Motor neuron (in vitro differentiated cells): ENCODE measurements around the gene IFNLR1. TPM values are rescaled to one million over a fixed set of nuclear protein-coding genes. Genes with fewer than 3 reads are reported as not detected.
"Not testable (repeated sequence)": the region's sequence is repeated elsewhere in the genome, so short reads cannot be mapped to it uniquely, and the experiment has no call there.

Experiments used
- ATAC-seq, 8 experiments: fragments of 200-7000 bp; cut with Tn5 transposase; replicated peaks in 6 of 8; 2 replicates each; pipeline ENCODE4 v1.8.0; 2021; ENCODE audit warnings: mild to moderate bottlenecking in 8 of 8, moderate library complexity in 8 of 8
- H3K27ac ChIP-seq, 2 donors: fragments of 250-450 bp; sonication (Bioruptor Pico); 2 replicates each; pipeline ENCODE4 v1.9.0; 2021; ENCODE audit warnings: antibody characterized with exemption in 2 of 2, mild to moderate bottlenecking in 2 of 2, moderate library complexity in 1 of 2
- H3K4me1 ChIP-seq, 2 donors: fragments of 250-450 bp; sonication (Bioruptor Pico); replicated peaks in 1 of 2; 2 replicates each; pipeline ENCODE4 v1.6.1; 2021; ENCODE audit warnings: antibody characterized with exemption in 2 of 2, mild to moderate bottlenecking in 2 of 2, moderate library complexity in 1 of 2
- H3K4me3 ChIP-seq, 5 donors: fragments of 250-450 bp; sonication (Bioruptor Pico); 2 replicates each; pipeline ENCODE4 v1.9.0; 2021; ENCODE audit warnings: antibody characterized with exemption in 5 of 5, mild to moderate bottlenecking in 5 of 5, moderate library complexity in 4 of 5
- WGBS, 10 experiments: fragments of 450-650 bp; shearing (Covaris generic); methylation state at CpG; one replicate each; pipeline ENCODE4 v1.0.0; 2022; 5-methylcytosine and 5-hydroxymethylcytosine counted together
- in situ Hi-C, 9 experiments: fragments of 400-800 bp; cut with MboI; loops; one replicate each; pipeline ENCODE4 v1.15.0; 2021; ENCODE audit warnings: low sequenced_read_pairs in 9 of 9, low pct_unique_long_range_greater_than_20kb in 2 of 9; ENCODE audit not compliant: unreplicated experiment in 9 of 9
- total RNA-seq, 8 experiments: library from RNA; unstranded; fragments of 300-600 nt; gene quantifications; 2 replicates each; pipeline versions ENCODE4 v1.2.3 to v1.2.4, GENCODE V29; 2022

Gene IFNLR1
- total RNA-seq, 8 experiments from 2014 or later, result 0.11 to 2.1 (median 0.55) TPM

GRCh38 chr1:24216276-24217074, 29.4 kb upstream of the IFNLR1 start:
- Histone ChIP-seq H3K4me3 (no peak overlapping the region), H3K4me1 (peaks cover 0 to 17% of the 10 kb centered on the region in 2 donors), H3K27ac (peak overlapping the region in 1 of 2 donors; percentile 21)
- in situ Hi-C loops, result loop anchor here in 1 of 9 experiments (25.0 kb wide), 1 partner anchor 921 kb away; no protein-coding TSS in a partner anchor
- peak in 7 of 8 experiments; percentile 23 to 88 (median 83) for ATAC-seq
- WGBS, 10 experiments, result 44 to 100% (median 58%) methylated on average over 1 to 7 of the region's 14 CpGs; no CpG with 5 or more reads in 7 of the 10 experiments

- Histone ChIP-seq H3K4me3 (no peak overlapping the region), H3K4me1 (peaks cover 0 to 17% of the 10 kb centered on the region in 2 donors), H3K27ac (no peak overlapping the region)
- no peak for ATAC-seq
- in situ Hi-C loops, result loop anchor here in 1 of 9 experiments (25.0 kb wide), 1 partner anchor 922 kb away; no protein-coding TSS in a partner anchor
- 76 to 100% (median 93%) methylated on average over 1 to 4 of the region's 6 CpGs; no CpG with 5 or more reads in 1 of the 10 experiments for WGBS, 10 experiments
These were observed 28.2 kb upstream of the IFNLR1 start for GRCh38 chr1:24215226-24215814.

GRCh38 chr1:24212376-24212775, 25.3 kb upstream of the IFNLR1 start:
- no peak overlapping the region for H3K27ac ChIP-seq
- H3K4me3 ChIP-seq, result no peak overlapping the region
- no peak for ATAC-seq
- in situ Hi-C loops, result loop anchor here in 1 of 9 experiments (25.0 kb wide), 1 partner anchor 925 kb away; no protein-coding TSS in a partner anchor
- 40 to 100% (median 87%) methylated on average over 1 of the region's 2 CpGs; no CpG with 5 or more reads in 6 of the 10 experiments for WGBS, 10 experiments
- H3K4me1 ChIP-seq, result peaks cover 0 to 17% of the 10 kb centered on the region in 2 donors

- ATAC-seq, result no peak
- H3K4me1 ChIP-seq, result peaks cover 0 to 2% of the 10 kb centered on the region in 2 donors
- no peak overlapping the region for H3K4me3 ChIP-seq
- 0 to 73% (median 29%) methylated on average over 1 to 10 of the region's 10 CpGs; no CpG with 5 or more reads in 3 of the 10 experiments for WGBS, 10 experiments
- in situ Hi-C loops, result loop anchor here in 1 of 9 experiments (25.0 kb wide), 1 partner anchor 927 kb away; no protein-coding TSS in a partner anchor
- H3K27ac ChIP-seq, result no peak overlapping the region
These were observed 23.1 kb upstream of the IFNLR1 start for GRCh38 chr1:24210195-24210627.

GRCh38 chr1:24209097-24209496, 22.0 kb upstream of the IFNLR1 start:
- Histone ChIP-seq H3K4me3 (no peak overlapping the region), H3K27ac (no peak overlapping the region), H3K4me1 (no peaks in the 10 kb centered on the region)
- no peak for ATAC-seq
- in situ Hi-C loops, result loop anchor here in 7 of 9 experiments (10.0 to 25.0 kb wide), 5 partner anchors 176 to 928 kb away; no protein-coding TSS in a partner anchor
- 25 to 100% (median 97%) methylated on average over 1 to 5 of the region's 5 CpGs; no CpG with 5 or more reads in 1 of the 10 experiments for WGBS, 10 experiments

GRCh38 chr1:24207709-24208108, 20.6 kb upstream of the IFNLR1 start:
- in situ Hi-C loops, result loop anchor here in 7 of 9 experiments (10.0 to 25.0 kb wide), 5 partner anchors 177 to 930 kb away; no protein-coding TSS in a partner anchor
- no peak overlapping the region for H3K4me3 ChIP-seq
- H3K27ac ChIP-seq, result no peak overlapping the region
- ATAC-seq, result no peak
- no peaks in the 10 kb centered on the region for H3K4me1 ChIP-seq
- 15 to 100% (median 71%) methylated on average over 2 to 6 of the region's 6 CpGs; no CpG with 5 or more reads in 2 of the 10 experiments for WGBS, 10 experiments

- H3K4me3 ChIP-seq, H3K27ac ChIP-seq, H3K4me1 ChIP-seq, ATAC-seq: not testable (repeated sequence)
- 69 to 100% (median 82%) methylated on average over 2 to 9 of the region's 9 CpGs; no CpG with 5 or more reads in 4 of the 10 experiments for WGBS, 10 experiments
- in situ Hi-C loops, result loop anchor here in 7 of 9 experiments (10.0 to 25.0 kb wide), 5 partner anchors 177 to 930 kb away; no protein-coding TSS in a partner anchor
These were observed 20.3 kb upstream of the IFNLR1 start for GRCh38 chr1:24207395-24207687.

- Histone ChIP-seq H3K27ac (no peak overlapping the region), H3K4me3 (no peak overlapping the region), H3K4me1 (no peaks in the 10 kb centered on the region)
- in situ Hi-C loops, result loop anchor here in 7 of 9 experiments (10.0 to 25.0 kb wide), 5 partner anchors 178 to 931 kb away; no protein-coding TSS in a partner anchor
- no peak for ATAC-seq
- 14 to 94% (median 70%) methylated on average over 2 to 11 of the region's 12 CpGs; no CpG with 5 or more reads in 2 of the 10 experiments for WGBS, 10 experiments
These were observed 19.7 kb upstream of the IFNLR1 start for GRCh38 chr1:24206516-24207394.

- WGBS, 10 experiments, result 72 to 96% (median 84%) methylated on average over 3 to 5 of the region's 12 CpGs; no CpG with 5 or more reads in 6 of the 10 experiments
- no peak for ATAC-seq
- no peak overlapping the region for H3K27ac ChIP-seq
- in situ Hi-C loops, result loop anchor here in 7 of 9 experiments (10.0 to 25.0 kb wide), 5 partner anchors 179 to 931 kb away; no protein-coding TSS in a partner anchor
- H3K4me3 ChIP-seq, result no peak overlapping the region
- H3K4me1 ChIP-seq, result no peaks in the 10 kb centered on the region
These were observed 19.0 kb upstream of the IFNLR1 start for GRCh38 chr1:24206083-24206464.

GRCh38 chr1:24205345-24206082, 18.4 kb upstream of the IFNLR1 start:
- Histone ChIP-seq H3K27ac (no peak overlapping the region), H3K4me3 (no peak overlapping the region), H3K4me1 (no peaks in the 10 kb centered on the region)
- in situ Hi-C loops, result loop anchor here in 7 of 9 experiments (10.0 to 25.0 kb wide), 5 partner anchors 179 to 932 kb away; no protein-coding TSS in a partner anchor
- WGBS, 10 experiments, result 41 to 100% (median 65%) methylated on average over 1 to 8 of the region's 8 CpGs; no CpG with 5 or more reads in 1 of the 10 experiments
- no peak for ATAC-seq

GRCh38 chr1:24204116-24204515, 17.0 kb upstream of the IFNLR1 start:
- H3K4me3 ChIP-seq, result no peak overlapping the region
- 80 to 93% (median 87%) methylated on average over 2 to 8 of the region's 8 CpGs; no CpG with 5 or more reads in 5 of the 10 experiments for WGBS, 10 experiments
- ATAC-seq, result no peak
- no peak overlapping the region for H3K27ac ChIP-seq
- peaks cover 0 to 2% of the 10 kb centered on the region in 2 donors for H3K4me1 ChIP-seq
- in situ Hi-C loops, result loop anchor here in 8 of 9 experiments (5.0 to 25.0 kb wide), 7 partner anchors 181 to 933 kb away; no protein-coding TSS in a partner anchor
